Measurements from ENCODE around the gene BBLN.

The BBLN gene

DNA sequence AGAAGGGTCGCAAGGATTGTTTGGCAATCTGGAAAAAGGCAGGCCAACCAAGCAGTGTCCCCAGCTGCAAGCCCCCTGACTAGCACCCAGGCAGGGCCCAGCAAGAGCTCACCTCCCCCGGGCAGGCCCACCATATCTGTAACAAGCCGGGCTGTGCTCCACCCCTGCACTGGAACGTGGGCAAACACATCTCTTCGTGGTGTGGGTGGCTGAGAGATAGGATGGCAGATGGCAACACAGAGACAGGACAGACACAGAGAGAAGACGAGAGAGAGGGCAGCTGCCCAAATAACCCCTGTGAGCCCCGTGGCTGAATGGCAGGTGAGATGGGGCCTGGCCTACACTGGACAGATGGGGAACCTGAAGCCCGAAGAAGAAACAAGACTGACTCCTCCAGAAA lies 9.4 kb downstream of the BBLN start:
- no peak for TF ChIP-seq EZH2phosphoT487 (IDR thresholded peaks at IDR 0.05; ENCODE audit: borderline replicate concordance, low read length)
- TF ChIP-seq, protein P1, sequence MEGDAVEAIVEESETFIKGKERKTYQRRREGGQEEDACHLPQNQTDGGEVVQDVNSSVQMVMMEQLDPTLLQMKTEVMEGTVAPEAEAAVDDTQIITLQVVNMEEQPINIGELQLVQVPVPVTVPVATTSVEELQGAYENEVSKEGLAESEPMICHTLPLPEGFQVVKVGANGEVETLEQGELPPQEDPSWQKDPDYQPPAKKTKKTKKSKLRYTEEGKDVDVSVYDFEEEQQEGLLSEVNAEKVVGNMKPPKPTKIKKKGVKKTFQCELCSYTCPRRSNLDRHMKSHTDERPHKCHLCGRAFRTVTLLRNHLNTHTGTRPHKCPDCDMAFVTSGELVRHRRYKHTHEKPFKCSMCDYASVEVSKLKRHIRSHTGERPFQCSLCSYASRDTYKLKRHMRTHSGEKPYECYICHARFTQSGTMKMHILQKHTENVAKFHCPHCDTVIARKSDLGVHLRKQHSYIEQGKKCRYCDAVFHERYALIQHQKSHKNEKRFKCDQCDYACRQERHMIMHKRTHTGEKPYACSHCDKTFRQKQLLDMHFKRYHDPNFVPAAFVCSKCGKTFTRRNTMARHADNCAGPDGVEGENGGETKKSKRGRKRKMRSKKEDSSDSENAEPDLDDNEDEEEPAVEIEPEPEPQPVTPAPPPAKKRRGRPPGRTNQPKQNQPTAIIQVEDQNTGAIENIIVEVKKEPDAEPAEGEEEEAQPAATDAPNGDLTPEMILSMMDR (IDR thresholded peaks at IDR 0.05; ENCODE audit: low read depth, low read length, poor library complexity, severe bottlenecking), result no peak
- H4K20me1 ChIP-seq (ENCODE audit: control insufficient read depth, insufficient read depth, low read depth, low read length), result no peaks in the 10 kb centered on the region
- H3F3A ChIP-seq (ENCODE audit: control insufficient read depth, insufficient read depth), result no peaks in the 10 kb centered on the region
- peaks cover 5% of the 10 kb centered on the region for H3K4me1 ChIP-seq (ENCODE audit: control insufficient read depth, low read length)
- H3K27ac ChIP-seq (ENCODE audit: low read depth, low read length), result no peak overlapping the region
- H3K36me3 ChIP-seq (ENCODE audit: control insufficient read depth, low read length), result peaks cover 35% of the 10 kb centered on the region
- no peaks in the 10 kb centered on the region for H3K79me2 ChIP-seq (ENCODE audit: control insufficient read depth, low read length)
- no peak overlapping the region for H3K4me3 ChIP-seq (ENCODE audit: low read length)
- H3K27me3 ChIP-seq (ENCODE audit: control insufficient read depth, low read length), result no peaks in the 10 kb centered on the region
- H3K9me3 ChIP-seq (ENCODE audit: control insufficient read depth, insufficient read depth, low read length), result no peaks in the 10 kb centered on the region
- no peak overlapping the region for H3K4me2 ChIP-seq (ENCODE audit: low read length)
- H3K9me2 ChIP-seq (replicated peaks; ENCODE audit: control insufficient read depth, low read length), result no peaks in the 10 kb centered on the region

- Histone ChIP-seq H3K27ac (ENCODE audit: low read depth, low read length) (no peak overlapping the region), H3K4me3 (ENCODE audit: low read length) (no peak overlapping the region), H3K27me3 (ENCODE audit: control insufficient read depth, low read length) (no peaks in the 10 kb centered on the region), H4K20me1 (ENCODE audit: control insufficient read depth, insufficient read depth, low read depth, low read length) (no peaks in the 10 kb centered on the region), H3K9me3 (ENCODE audit: control insufficient read depth, insufficient read depth, low read length) (no peaks in the 10 kb centered on the region), H3K9me2 (replicated peaks; ENCODE audit: control insufficient read depth, low read length) (no peaks in the 10 kb centered on the region), H3K79me2 (ENCODE audit: control insufficient read depth, low read length) (no peaks in the 10 kb centered on the region), H3K4me1 (ENCODE audit: control insufficient read depth, low read length) (peaks cover 5% of the 10 kb centered on the region), H3K4me2 (ENCODE audit: low read length) (no peak overlapping the region), H3K36me3 (ENCODE audit: control insufficient read depth, low read length) (peaks cover 36% of the 10 kb centered on the region), H3F3A (ENCODE audit: control insufficient read depth, insufficient read depth) (no peaks in the 10 kb centered on the region)
- TF ChIP-seq, protein P1 (IDR thresholded peaks at IDR 0.05; ENCODE audit: low read depth, low read length, poor library complexity, severe bottlenecking), result no peak
- TF ChIP-seq EZH2phosphoT487 (IDR thresholded peaks at IDR 0.05; ENCODE audit: borderline replicate concordance, low read length), result no peak
Observed at GRCh38 chr9:128169925-128170324, 9.9 kb downstream of the BBLN start.

DNA sequence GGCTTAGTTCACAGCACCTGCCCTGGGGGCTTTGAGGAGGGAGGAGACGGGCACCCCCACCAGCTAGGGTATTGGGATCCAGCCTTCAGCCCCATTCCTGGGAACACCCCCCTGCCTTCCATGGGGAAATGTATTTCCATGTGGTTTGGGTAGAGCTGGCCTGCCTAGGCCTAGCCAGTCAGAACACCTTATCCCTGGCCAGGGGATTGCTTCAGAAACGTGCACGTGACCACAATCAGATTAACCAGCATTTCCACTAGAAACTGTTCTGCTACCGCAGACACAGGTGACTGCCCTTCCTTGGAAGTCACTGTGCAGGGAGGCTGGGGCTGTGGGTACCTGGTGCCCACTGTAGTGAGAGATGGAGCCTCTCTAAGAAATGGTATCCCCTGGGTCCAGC lies 14.0 kb downstream of the BBLN start:
- Histone ChIP-seq H3K4me1 (ENCODE audit: control insufficient read depth, low read length) (peaks cover 5% of the 10 kb centered on the region), H4K20me1 (ENCODE audit: control insufficient read depth, insufficient read depth, low read depth, low read length) (no peaks in the 10 kb centered on the region), H3K9me2 (replicated peaks; ENCODE audit: control insufficient read depth, low read length) (no peaks in the 10 kb centered on the region), H3K4me2 (ENCODE audit: low read length) (no peak overlapping the region), H3K27me3 (ENCODE audit: control insufficient read depth, low read length) (no peaks in the 10 kb centered on the region), H3K27ac (ENCODE audit: low read depth, low read length) (no peak overlapping the region), H3K4me3 (ENCODE audit: low read length) (no peak overlapping the region), H3K36me3 (ENCODE audit: control insufficient read depth, low read length) (peaks cover 48% of the 10 kb centered on the region), H3F3A (ENCODE audit: control insufficient read depth, insufficient read depth) (no peaks in the 10 kb centered on the region), H3K79me2 (ENCODE audit: control insufficient read depth, low read length) (no peaks in the 10 kb centered on the region), H3K9me3 (ENCODE audit: control insufficient read depth, insufficient read depth, low read length) (peaks cover 3% of the 10 kb centered on the region; the same call in 1 of the 2 replicates)
- TF ChIP-seq EZH2phosphoT487 (IDR thresholded peaks at IDR 0.05; ENCODE audit: borderline replicate concordance, low read length), result no peak
- TF ChIP-seq, protein P1 (IDR thresholded peaks at IDR 0.05; ENCODE audit: low read depth, low read length, poor library complexity, severe bottlenecking), result no peak

All from DOHH2 (cell line).